ENCODE data around the gene SMOC1.

GRCh38 chr14:70005281-70005805 lies 126.1 kb downstream of the SMOC1 start:
- TF ChIP-seq CTCF (IDR thresholded peaks at IDR 0.05) (no peak), POLR2A (IDR thresholded peaks at IDR 0.05) (no peak)

Measured in body of pancreas (tissue), 4 donors.